Activated T-cell treated with anti-CD3 and anti-CD28 coated beads for 4 hours (primary cell): ENCODE measurements around the gene NLK.
"Not testable (repeated sequence)": the region's sequence is repeated elsewhere in the genome, so short reads cannot be mapped to it uniquely, and the experiment has no call there.

Experiments used
- DNase-seq: peaks from one replicate; pipeline ENCODE4 v3.0.0-alpha.2; 2020

NLK gene

DNA sequence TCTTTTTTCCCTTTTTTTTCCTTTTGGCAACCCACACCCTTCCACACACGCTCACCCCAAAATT is at the start of gene NLK:
TSS of gene NLK (plus strand) at position 21 of the 64 bp plus-strand sequence. CDS start 197 bp downstream, outside the sequence.
- DNase-seq = no peak

DNA sequence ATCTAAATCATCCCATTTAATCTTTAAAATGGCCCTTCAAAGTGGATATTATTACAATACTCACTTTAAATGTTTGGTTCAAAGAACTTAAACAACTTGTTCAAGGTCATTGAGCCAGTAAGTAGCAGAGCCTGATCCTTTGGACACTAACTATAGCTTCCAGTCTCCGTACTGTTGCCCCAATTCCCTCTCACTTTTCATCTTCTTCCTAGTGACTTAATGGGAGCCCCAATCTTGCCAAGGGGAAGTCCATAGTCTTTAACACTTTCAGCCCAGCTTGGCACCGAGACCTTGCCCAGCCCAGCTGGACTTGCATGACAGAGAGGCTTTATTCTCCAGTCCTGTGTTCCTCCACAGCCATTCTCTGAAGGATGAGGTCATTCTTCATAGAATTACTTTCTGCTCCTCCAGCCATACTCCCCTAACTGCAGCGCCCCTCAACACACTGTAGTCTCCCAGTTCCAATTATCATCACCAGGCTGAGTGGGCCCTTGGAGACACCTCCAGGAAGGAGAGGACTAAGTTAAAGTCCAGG is 49.2 kb upstream of the NLK start:
- no peak for DNase-seq

DNA sequence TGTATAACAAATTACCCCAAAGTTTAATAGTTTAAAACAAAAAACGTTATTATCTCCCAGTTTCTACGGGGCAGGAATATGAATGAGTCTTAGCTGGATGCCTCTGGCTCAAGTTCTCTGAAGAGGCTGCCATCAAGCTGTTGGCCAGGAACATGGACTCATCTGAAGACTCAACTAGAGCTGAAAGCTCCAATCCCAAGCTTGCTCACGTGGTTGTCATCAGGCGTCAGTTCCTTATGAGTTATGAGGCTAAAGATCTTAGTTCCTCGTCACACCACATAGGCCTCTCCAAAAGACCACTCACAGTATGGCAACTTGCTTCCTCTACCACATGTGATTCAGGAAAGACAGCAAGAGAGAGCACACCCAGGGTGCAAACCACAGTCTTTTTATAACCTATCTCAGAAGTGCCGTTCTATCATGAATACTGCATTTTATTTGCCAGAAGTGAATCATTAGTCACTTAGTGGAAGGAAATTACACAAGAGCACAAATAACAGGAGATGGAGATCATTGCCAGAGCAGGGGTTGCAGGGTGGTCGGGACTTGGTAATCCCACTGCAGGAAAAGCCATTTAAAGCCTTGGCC is 48.7 kb upstream of the NLK start:
- no peak for DNase-seq

DNA sequence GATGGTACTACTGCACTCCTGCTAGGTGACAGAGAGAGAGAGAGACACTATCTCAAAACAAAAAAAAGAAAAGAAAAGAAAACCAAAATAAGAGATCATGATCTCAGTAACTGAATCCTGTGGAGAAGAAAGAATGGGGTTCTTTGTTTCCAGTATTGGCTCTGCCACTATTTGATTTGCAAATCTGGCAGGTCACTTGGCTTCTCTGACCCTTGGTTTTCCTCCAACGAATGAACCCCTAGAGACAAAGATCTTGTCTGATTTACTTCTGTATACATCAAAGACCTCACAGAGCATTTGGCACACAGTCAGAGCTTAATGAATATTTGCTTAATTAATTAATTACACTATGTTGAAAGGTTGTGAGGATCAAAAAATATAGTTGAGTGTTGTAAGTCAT is 47.9 kb upstream of the NLK start:
- no peak for DNase-seq

DNA sequence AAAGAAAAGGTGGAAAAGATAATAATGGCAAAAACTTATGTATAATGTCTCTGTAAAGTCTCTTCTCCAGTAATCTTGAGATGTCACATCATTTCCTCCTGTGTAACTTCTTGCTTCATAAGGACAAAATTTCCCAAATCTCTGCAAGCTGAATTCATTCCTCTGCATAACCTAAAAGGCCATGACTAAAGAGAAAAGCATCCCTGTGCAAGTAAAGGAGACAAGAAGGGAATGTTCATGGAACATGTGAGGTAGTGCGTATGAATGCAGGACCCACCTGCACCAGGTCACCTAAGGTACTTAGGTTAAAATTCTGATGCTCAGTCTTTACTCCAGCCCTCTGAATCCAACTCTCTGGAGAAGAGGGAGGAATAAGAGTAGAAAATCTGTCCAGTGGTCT is 46.9 kb upstream of the NLK start:
- no peak for DNase-seq

DNA sequence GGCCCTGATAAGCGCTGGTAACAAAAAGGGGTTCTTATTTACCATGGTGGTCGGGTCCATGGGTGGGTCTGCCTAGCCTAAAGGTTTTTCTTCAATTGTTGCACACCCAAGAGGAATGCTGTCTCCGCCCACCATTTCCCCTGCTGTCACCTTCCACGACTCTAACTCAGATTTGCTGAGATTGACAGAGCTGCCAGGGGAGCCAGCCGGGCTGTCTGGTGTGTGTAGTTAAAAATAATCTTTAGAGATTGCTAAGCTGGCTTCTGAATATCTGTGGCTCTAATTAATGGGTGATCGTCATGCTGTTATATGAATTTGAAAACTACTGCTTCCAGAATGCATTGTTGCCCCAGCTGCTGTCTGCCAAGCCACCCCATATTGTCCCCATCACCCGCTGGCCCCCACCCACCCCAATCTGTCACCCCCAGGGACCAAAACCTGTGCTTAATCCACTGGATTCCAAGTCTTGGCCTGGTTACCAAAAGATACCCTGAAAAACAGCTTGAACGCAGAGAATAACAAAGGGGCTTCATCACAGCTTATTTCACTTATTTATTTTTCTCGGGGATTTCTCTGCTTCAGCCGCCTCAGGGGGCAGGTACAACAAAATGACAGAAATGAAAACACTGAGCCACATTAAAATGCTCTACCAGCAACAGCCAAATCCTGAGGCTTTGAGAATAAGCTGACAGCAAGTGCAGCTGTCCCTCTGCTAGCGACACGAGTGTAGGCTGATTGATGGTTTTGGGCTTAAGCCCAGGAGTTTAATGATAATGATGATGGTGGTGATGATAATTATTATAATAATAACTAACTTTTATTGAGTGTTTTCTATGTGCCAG is 46.1 kb upstream of the NLK start:
- DNase-seq = no peak

DNA sequence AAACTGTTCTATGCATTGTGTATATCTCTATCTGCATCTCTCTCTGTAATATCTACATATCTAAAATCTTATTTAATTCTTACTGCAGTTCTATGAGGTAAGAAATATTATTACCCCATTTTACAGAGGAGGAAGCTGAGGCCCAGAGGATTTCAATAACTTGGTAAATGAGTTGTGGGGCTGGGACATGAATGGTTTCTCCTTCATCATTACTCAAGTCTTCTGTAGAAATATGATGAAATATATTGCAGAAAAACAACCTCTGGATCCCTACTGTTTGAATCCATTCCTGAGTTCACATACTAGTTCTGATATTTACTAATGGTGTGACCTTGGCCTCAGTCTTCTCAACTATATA is 45.5 kb upstream of the NLK start:
- no peak for DNase-seq

DNA sequence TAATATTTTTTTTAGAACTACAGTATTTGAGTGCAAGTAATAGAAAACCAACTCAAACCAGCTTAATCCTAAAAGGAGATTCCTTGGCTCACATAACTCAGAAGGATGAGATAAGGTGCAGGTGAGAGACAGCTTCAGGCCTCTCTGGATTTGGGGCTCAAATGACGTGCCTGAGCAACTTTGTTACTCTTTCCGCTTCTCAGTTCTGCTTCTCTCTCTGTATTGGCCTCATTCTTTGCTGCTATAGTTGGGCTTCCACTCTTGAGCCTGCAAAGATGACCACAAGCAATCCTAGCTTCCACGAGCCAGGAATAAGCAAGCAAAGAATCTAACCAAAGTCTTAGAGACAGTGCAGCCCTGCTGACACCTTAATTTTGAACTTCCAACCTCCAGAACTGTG is 45.0 kb upstream of the NLK start:
- no peak for DNase-seq

DNA sequence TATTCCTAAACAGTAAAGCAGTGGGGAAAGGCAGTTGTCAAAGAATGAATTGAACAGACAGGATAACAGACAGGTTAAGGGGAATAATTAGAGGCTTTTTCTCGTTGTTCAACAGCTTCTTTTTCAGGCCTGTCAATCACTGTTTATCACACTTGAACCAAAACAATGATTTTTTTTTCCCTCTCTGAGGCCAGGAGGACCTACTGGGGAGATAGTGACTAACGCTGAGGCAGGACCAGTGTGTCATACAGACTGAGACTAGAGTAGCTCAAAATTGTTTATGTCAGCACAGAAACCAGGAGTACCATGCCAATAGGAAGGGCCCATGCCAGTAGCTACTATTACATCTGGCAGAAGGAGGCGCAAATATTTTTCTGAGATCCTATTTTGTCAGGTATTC is 41.3 kb upstream of the NLK start:
- DNase-seq = no peak

DNA sequence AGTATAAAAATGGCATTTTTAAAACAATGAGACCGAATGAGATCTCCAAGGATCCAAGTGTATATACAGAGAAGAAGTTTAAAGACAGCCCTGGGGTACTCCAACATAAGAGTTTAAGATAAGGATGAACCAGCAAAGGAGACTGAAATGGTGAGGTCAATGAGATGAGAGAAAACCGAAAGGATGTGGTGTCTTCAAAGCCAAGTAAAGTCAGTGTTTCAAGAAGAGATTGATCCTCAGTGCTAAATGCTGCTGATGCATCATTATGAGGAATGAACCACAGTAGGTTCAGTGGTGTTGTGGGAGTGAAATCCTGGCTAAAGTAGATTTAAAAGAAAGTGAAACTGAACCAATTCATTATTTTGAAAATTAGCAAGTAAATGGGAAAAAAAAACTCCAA is 38.1 kb upstream of the NLK start:
- DNase-seq = no peak

DNA sequence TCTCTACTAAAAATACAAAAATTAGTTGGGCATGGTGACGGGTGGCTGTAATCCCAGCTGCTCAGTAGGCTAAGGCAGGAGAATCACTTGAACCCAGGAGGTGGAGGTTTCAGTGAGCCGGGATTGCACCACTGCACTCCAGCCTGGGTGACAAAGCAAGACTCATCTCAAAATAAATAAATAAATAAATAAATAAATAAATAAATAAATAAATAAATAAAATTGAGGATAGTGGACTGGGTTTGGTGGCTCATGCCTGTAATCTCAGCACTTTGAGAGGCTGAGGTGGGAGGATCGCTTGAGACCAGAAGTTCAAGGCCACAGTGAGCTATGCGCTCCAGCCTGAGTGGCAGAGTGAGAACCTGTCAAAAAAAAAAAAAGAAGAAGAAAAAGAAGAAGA is 34.6 kb upstream of the NLK start:
- DNase-seq = not testable (repeated sequence)

DNA sequence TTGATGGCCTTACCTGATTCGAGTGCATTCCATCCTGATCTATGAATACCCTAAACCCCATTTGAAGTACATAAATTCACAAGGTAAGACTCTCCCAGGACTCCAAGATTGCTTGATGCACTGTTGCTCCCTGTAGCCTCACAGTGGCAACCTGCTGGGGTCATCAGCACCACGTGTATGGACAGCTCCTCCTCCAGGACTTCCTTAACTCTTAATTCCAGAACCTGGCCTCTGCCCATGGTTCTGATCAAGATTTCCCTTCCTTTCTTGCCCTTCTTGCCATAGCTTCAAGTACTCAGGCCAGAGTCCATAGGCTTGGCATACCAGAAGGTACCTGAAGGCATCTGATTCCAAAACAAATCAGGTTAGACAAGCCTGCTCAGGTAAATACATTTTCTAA is 34.0 kb upstream of the NLK start:
- DNase-seq = no peak

DNA sequence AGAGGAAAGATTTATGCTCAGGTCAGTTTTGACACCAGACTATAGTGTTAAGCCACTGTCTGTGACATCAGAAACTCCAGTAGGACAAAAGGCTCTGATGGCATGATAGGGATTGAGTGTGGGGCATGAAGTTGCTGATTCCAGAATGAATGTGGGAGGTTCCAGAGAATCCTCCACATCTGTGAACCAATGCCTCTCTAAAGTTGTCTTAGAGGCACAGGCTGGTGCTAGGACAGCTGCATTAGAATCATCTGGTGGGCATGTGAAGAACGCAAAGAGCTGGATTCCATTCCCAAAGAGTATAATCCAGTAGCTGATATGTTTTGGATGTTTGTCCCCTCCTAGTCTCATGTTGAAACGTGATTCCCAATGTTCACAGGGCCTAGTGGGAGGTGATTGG is 32.1 kb upstream of the NLK start:
- DNase-seq = no peak

DNA sequence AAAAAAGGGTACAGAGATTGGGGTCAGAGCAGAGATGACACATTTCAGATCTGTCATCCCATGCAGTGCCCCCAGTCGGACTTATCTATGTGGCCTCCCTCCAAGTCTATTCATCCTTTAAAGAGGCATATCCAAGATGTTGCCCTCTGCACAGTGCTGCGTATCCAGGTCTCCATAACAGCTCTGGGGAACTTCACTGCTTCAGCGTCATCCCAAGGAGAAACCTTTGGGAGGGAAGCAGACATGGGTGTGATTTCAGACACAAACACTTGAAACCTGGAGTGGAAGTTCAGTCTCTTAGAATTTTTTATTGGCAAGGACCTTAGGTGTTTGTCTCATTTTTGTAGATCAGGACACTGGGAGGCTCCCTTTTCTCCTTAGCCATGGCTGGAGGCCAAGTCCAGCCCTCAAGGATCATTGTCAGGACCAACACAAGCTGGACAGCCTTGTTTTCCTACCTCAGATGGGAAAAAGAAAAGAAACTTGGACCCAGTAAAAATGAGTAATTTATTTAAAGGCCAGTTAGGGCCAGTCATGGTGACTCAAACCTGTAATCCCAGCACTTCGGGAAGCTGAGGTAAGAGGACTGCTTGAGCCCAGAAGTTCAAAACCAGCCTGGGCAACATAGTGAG is 23.9 kb upstream of the NLK start:
- no peak for DNase-seq

DNA sequence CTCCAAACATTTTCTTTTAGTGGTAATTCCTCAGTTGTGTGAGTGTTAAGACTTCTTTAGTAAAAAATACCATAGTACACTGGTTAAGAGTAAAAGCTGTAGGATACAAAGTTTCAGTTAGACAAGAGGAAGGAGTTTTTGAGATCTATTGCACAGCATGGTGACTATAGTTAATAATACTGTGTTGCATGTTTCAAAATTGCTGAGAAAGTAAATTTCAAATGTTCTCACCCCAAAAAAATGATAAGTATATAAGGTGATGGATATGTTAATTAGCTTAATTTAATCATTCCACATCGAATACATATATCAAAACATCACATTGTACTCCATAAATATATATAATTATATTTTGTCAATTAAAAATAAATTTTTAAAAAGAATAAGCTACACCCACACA is 22.0 kb upstream of the NLK start:
- no peak for DNase-seq

DNA sequence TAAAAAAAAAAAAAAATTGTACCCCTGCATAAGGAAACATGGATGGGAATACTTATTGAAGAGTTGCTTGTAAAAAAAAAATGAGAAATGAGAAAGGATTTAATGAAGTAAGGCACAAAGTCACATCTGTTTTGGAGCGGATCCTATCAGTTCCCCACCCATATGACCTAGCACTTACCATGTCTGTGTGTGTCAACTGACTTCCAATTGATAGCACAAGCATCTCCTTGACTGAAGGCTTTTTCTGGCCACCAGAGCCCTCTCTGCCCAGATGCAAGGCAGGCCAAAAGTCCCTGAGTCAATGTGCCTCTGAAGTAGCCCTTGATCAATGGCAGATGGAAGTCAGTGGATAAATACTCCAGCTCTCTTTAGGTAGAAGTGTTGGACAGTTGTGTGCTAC is 13.4 kb upstream of the NLK start:
- no peak for DNase-seq

DNA sequence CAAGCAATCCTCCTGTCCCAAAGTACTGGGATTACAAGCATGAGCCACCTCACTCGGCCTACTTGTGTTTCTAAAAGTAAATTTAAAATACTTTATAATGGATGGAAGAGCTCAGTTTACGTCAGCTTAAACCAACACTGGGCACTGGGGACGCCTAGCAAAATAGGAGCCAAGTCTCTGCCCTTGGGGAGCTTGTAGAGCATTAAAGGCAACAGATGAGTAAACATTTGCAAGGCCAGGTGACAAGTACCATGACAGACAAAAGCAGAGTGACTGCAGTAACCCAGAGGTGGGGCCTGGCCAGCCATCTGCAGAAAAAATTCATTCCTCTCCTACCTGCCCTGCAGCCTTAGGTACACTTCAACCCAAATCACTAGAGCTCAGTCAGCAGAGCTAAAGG is 12.1 kb upstream of the NLK start:
- no peak for DNase-seq

DNA sequence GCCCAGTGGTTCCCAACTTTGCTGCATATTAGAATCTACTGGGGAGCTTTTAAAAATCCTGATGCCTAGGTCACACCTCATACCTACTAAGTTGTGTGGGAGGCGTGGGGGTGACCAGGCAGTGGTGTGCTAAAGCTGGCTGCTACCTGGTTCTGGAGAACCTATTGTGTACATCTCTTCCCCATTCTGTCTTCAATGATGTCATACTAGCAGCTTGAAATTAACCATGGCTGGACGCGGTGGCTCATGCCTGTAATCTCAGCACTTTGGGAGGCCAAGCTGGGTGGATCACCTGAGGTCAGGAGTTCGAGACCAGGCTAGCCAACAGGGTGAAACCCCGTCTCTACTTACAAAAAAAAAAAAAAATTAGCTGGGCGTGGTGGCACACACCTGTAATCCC is 11.3 kb upstream of the NLK start:
- DNase-seq = no peak

DNA sequence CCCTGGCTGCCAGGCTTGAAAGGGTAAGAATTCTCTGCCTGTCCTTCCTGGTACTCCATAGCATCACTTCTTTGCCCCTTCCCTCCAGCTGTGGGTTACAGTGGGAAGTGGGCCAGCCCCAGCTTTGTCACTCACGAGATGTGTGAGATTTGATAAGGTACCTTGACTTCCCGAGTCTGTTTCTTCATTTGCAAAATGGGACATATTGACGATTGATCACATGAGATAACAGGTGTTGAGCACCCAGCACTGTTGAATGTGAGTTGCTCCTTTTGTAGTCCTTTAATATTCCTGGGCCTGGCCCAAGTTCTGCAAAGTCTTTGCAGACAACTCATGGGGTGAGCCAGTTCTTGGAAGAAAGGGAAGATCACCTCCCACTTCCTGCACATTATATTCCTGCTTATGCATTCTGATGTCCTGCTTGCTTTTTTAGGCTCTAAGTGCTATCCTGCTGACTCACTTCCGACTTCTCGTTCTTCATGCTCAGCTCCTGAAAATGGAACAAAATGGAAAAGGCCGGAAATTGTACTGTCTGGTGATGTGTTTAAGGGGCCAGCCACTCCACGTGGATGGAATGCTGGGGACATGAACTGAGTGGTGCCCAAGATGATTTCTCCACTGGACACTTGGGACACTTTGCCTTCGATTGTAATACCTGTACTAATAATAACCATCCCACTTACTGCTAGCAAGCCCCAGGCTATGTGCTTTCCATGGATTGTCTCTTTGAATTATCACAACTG is 8.3 kb upstream of the NLK start:
- no peak for DNase-seq

DNA sequence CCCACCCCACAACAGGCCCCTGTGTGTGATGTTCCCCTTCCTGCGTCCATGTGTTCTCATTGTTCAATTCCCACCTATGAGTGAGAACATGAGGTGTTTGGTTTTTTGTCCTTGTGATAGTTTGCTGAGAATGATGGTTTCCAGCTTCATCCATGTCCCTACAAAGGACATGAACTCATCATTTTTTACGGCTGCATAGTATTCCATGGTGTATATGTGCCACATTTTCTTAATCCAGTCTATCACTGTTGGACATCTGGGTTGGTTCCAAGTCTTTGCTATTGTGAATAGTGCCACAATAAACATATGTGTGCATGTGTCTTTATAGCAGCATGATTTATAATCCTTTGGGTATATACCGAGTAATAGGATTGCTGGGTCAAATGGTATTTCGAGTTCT is 7.0 kb upstream of the NLK start:
- DNase-seq = not testable (repeated sequence)

DNA sequence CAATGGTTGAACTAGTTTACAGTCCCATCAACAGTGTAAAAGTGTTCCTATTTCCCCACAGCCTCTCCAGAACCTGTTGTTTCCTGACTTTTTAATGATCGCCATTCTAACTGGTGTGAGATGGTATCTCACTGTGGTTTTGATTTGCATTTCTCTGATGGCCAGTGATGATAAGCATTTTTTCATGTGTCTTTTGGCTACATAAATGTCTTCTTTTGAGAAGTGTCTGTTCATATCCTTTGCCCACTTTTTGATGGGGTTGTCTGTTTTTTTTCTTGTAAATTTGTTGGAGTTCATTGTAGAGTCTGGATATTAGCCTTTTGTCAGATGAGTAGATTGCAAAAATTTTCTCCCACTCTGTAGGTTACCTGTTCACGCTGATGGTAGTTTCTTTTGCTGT is 6.6 kb upstream of the NLK start:
- DNase-seq = not testable (repeated sequence)

DNA sequence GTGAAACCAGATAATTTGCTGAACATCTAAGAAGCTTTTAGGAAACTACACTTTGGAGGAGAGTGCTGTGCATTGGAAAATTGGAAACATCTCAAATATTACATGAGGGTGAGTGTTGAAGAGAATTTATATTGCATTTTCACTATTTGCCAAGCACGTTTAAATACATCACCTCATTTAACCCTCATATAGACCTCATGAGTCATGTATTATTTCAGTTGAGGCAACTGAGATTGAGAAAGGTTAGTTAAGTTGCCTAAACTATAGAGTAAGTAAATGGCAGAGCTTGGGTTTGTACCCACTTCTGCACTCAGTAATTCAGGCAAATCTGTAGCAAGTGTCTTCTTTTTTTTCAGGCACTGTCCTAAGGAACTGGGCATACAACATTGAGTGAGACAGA is 3.7 kb upstream of the NLK start:
- no peak for DNase-seq

DNA sequence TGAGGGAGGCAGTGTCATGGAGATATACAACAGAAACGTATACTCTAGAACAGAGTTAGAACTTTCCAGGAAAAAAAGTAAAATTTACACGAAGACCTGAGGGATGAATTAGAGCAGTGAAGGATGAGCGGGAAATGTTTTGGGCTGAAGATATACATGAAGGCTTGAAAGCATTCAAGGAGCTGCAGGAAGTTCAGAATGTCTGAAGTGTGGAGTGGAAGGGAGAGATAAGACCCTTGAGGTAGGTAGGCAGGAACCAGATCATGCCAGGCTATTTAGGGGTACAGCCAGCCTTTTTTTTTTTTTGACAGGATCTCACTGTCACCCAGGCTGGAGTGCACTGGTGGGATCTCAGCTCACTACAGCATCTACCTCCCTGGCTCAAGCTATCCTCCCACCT is 3.2 kb upstream of the NLK start:
- DNase-seq = no peak

DNA sequence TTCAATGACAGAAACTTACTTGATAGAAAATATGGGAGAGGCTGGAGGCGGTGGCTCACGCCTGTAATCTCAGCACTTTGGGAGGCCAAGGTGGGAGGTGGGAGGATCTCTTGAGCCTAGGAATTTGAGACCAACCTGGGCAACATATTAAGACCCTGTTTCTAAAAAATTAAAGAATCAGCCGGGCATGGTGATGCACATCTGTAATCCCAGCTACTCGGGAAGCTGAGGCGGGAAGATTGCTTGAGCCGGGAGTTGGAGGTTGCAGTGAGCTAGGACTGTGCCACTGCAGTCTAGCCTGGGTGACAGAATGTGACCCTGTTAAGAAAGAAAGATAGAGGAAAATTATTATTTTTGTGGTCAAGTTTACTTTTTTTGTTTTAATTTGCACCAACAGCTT is 2.1 kb upstream of the NLK start:
- DNase-seq = no peak
